Dermis microvascular lymphatic vessel endothelial cell (primary cell): ENCODE measurements around the gene TMEM184B. TPM values are rescaled to one million over a fixed set of nuclear protein-coding genes. Genes with fewer than 3 reads are reported as not detected.

Experiments
- DNase-seq, 2 donors: peaks; one replicate each; pipeline versions ENCODE4 v3.0.0 to v3.0.0-alpha.2; 2010; ENCODE audit warnings: low read depth in 2 of 2
- total RNA-seq: library from RNA; depleted of rRNA; stranded (reverse); fragments of >200 nt; gene quantifications from 2 replicates; pipeline ENCODE4 v1.2.1, GENCODE V29; 2014

The TMEM184B gene
- total RNA-seq, 1 donor from 2014 or later: 25.4 TPM

DNA sequence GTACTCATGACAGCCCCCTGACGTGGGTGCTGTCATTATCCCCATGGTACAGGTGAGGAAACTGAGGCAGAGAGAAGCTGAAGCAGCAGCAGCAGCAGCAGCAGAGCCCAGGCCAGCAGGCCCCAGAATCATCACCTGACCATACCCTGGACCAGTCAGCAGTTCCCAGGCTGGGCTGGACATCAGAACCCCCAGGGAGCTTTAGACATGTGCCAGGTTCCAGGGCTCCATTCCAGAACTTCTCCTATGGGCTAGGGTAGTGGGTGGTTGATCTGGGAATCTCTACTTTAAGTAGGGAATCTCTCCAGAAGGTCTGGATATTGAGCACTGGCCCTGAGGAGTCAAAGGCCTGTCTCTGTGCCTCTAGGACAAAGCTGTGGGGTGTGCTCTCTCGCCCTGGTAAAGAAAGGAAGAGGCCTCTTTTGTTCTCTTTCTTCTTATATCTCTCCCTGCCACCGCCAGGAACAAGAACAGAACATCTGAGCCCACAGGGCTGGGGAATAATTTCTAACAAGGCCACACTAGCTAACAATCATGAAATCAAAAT lies 44.4 kb downstream of the TMEM184B start:
- DNase-seq: peak in 1 of 2 donors; percentile 32

DNA sequence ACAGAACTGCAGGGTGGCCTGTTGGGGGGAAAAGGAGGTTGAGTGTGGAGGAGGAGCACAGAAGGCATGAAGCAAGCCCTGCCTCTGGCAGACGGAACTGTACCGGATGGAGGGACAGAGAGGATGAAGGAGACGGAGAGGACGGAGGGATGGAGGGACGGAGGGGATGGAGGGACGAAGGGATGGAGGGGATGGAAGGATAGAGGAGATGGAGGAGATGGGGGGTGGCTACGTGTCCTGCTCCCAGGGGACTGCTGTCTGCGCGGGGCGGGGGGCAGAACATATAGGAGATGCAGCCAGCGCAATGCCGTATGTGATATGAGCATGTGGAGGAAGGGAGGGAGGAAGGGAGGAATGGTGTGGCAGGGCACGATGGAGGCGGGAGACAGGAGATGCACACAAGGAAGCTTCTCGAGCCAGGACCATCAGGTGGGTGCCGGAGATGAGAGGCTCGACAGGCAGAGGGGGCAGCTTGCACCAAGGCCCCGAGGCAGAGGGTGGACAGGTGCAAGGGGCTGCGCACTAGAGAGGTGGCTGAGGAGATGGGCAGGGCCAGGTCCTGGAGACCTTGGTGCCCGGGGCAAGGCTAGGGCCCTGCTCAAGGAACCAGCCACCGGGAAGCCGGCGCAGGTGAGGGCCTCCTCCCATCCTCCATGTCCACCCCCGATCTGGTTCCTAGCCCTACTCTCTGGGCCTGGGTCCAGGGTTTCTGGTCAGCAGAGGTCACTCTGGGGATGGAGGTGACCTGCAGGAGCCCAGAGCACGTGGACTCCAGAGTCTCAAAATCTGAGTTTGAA lies 45.8 kb downstream of the TMEM184B start:
- DNase-seq: no peak

GRCh38 chr22:38223289-38223960 lies 49.4 kb downstream of the TMEM184B start:
- DNase-seq: no peak

DNA sequence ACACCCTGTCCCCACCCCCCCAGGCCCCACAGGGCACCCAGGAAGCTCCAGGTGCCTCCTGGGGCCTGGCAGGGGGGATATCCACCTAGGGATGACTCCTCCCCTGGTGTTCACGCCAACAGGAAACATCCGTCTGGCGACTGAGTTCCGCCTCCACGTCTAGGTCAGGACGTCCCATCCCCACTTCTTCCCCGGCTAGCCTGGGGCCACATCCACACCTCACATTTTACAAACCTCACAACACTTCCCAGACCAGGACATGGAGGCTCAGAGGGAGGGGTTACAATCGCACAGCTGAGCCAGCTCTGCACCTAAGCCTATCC lies 50.1 kb downstream of the TMEM184B start:
- DNase-seq: peak in 1 of 2 donors; percentile 65

DNA sequence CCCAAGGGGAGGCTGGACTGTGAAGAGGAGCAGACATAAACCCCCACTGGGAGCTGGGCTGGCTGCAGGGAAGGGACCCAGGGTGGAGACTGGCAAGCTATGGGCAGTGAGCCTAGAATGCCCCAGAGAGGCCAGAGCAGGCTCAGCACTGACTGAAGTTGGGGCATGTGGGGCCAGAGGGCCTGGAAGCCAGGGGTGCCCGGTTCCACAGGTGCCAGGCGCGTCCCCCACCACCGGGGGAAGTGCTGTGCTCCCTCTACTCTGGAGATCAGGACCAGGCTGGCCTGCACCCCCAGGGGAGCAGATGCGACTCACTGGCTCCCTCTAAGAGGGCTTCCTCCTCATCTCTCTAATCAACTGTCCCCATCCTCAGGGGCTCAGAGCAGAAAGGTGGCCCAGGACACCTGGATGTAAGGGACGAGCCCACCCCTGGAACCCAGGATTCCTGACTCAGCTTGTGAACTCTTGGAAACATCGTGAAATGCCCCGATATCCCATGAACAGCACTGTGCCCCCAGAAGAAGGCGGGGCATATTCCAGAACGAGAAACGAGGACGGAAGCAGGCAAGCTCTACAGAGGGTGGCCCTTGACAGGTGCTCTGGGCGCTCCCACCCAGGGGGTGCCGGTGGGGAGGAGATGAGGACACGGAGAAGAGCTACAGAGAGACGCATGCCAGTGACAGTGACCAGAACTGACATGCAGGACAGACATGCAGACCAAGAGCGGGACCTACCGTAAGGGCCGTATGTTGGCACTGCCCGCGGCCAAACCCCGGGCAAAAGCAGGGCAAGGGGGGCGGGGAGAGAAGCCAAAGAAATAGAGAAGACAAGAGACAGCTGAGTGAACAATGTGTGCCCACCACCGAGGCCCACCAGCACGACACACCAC lies 50.7 kb downstream of the TMEM184B start:
- no peak for DNase-seq

GRCh38 chr22:38221407-38221806 lies 51.4 kb downstream of the TMEM184B start:
- no peak for DNase-seq

- no peak for DNase-seq
Observed at GRCh38 chr22:38220653-38221386, 52.0 kb downstream of the TMEM184B start.

- DNase-seq: no peak
Observed at GRCh38 chr22:38220163-38220562, 52.6 kb downstream of the TMEM184B start.

GRCh38 chr22:38219632-38220031 lies 53.2 kb downstream of the TMEM184B start:
- no peak for DNase-seq

- DNase-seq: peak; percentile 82 to 94
Observed at GRCh38 chr22:38218661-38219622, 53.9 kb downstream of the TMEM184B start.

- no peak for DNase-seq
Observed at GRCh38 chr22:38215156-38216038, 57.4 kb downstream of the TMEM184B start.

DNA sequence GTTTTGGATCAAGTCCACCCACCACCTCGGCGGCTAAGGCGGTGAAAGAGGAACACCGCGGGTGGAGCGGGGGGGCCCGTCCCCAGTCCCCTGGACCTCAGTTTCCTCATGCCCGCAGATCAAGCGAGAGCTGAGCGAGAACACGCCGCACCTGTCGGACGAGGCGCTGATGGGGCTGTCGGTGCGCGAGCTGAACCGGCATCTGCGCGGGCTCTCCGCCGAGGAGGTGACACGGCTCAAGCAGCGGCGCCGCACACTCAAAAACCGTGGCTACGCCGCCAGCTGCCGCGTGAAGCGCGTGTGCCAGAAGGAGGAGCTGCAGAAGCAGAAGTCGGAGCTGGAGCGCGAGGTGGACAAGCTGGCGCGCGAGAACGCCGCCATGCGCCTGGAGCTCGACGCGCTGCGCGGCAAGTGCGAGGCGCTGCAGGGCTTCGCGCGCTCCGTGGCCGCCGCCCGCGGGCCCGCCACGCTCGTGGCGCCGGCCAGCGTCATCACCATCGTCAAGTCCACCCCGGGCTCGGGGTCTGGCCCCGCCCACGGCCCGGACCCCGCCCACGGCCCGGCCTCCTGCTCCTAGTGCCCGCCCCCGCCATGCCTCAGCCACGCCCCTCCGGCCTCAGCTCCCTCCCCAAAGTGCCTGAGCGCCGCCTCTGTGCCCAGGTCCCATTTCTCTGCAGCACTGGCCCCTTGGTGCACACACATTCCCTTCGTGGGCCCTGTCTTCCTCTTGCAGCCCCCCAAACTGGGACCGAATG lies 58.3 kb downstream of the TMEM184B start:
- DNase-seq: no peak

GRCh38 chr22:38213990-38214301 lies 58.9 kb downstream of the TMEM184B start:
- DNase-seq: no peak

- DNase-seq: no peak
Observed at GRCh38 chr22:38213319-38213989, 59.4 kb downstream of the TMEM184B start.

- DNase-seq: no peak
Observed at GRCh38 chr22:38212442-38212841, 60.4 kb downstream of the TMEM184B start.

DNA sequence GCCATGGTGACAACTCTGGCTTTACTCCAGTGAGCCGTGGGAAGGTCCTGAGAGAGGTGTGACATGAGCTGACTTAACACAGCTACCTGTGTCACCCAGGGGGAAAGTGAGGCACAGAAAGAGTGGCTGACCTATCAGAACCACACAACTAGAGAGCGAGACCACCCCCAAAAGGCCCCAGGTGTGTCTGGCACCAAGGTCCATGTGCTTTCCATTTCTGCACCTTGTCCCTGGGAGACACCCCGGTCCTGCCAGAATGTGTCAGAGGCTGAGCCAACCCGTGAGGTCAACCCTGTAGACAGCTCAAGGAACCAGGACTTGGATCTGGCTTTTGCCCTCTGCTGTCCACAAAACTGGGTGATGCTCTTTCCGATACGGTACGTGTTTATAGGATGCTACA lies 61.3 kb downstream of the TMEM184B start:
- no peak for DNase-seq

GRCh38 chr22:38208551-38208968 lies 64.2 kb downstream of the TMEM184B start:
- no peak for DNase-seq
